Endothelial cell of umbilical vein (primary cell): ENCODE data around the gene ZBTB7C. TPM values are rescaled to one million over a fixed set of nuclear protein-coding genes. Genes with fewer than 3 reads are reported as not detected.

Source experiments
- BruUV-seq: library from RNA; stranded (reverse); fragments of 400-500 nt; replicated peaks from 2 replicates; lab custom pipeline; 2021; lab: Mats Ljungman, UMichigan
- CTCF ChIA-PET: fragments of 300-600, 350-600 bp; sonication (Branson Sonifier 250); formaldehyde crosslinking; loops from one replicate; lab custom pipeline; 2021; ENCODE audit warnings: antibody characterized with exemption, inconsistent platforms; lab: Charles Lee
- POLR2A ChIA-PET: fragments of 300-600, 350-600 bp; sonication (Branson Sonifier 250); formaldehyde crosslinking; loops from one replicate; lab custom pipeline; 2021; ENCODE audit warnings: antibody characterized with exemption, inconsistent platforms; lab: Charles Lee
- DNase-seq: peaks from one replicate; pipeline ENCODE4 v3.0.0-alpha.2; 2011; ENCODE audit warnings: low read depth, low spot score
- FAIRE-seq: peaks from 2 replicates; lab custom pipeline; 2011; peaks lifted over from hg19 to GRCh38; lab: Jason Lieb, UNC
- H2AFZ ChIP-seq: 2 replicates; pipeline ENCODE4 v1.6.0; 2012; ENCODE audit warnings: low read depth, low read length, control low read depth, inconsistent platforms
- H3K27ac ChIP-seq: 2 replicates; pipeline ENCODE4 v1.5.1; 2011; ENCODE audit warnings: low read depth, mild to moderate bottlenecking, control low read depth, low read length, moderate library complexity; ENCODE audit not compliant: insufficient read depth
- H3K27me3 ChIP-seq, 2 experiments: 2 replicates each; pipeline versions ENCODE4 v1.6.0 to v1.6.1; 2011; ENCODE audit warnings: low read length in 2 of 2, mixed read lengths in 1 of 2; ENCODE audit not compliant: control insufficient read depth in 2 of 2, insufficient read depth in 2 of 2
- H3K36me3 ChIP-seq, 2 experiments: 2 replicates in 1 of 2; 3 replicates in 1 of 2; pipeline ENCODE4 v1.5.1; 2011; ENCODE audit warnings: low read length in 2 of 2, mild to moderate bottlenecking in 1 of 2, moderate library complexity in 1 of 2; ENCODE audit not compliant: control insufficient read depth in 2 of 2, insufficient read depth in 2 of 2; ENCODE audit errors: extremely low read depth in 1 of 2
- H3K4me1 ChIP-seq: 3 replicates; pipeline ENCODE4 v1.5.1; 2011; ENCODE audit warnings: mild to moderate bottlenecking, low read length; ENCODE audit not compliant: control insufficient read depth, insufficient read depth; ENCODE audit errors: extremely low read depth
- H3K4me2 ChIP-seq: 2 replicates; pipeline ENCODE4 v1.6.1; 2011; ENCODE audit warnings: low read length, control low read depth, mixed read lengths; ENCODE audit not compliant: insufficient read depth
- H3K4me3 ChIP-seq, 3 experiments: fragments of 200-600 bp in 1 of 3; sonication (generic), shearing (Covaris generic) in 1 of 3; replicated peaks in 1 of 3; 2 replicates each; pipeline ENCODE4 v1.5.1; 2011 to 2016; ENCODE audit warnings: control low read depth in 3 of 3, low read length in 3 of 3, mild to moderate bottlenecking in 2 of 3, inconsistent platforms in 1 of 3, low read depth in 1 of 3, moderate library complexity in 1 of 3; ENCODE audit not compliant: insufficient read depth in 1 of 3
- H3K79me2 ChIP-seq: 2 replicates; pipeline ENCODE4 v1.6.0; 2012; ENCODE audit warnings: low read length, inconsistent platforms; ENCODE audit not compliant: control insufficient read depth, insufficient read depth
- H3K9ac ChIP-seq: replicated peaks from 2 replicates; pipeline ENCODE3; 2011; ENCODE audit warnings: low read length, control low read depth; ENCODE audit not compliant: insufficient read depth; ENCODE audit errors: extremely low read depth
- H3K9me1 ChIP-seq: replicated peaks from 3 replicates; pipeline ENCODE4 v1.6.0; 2011; ENCODE audit warnings: mild to moderate bottlenecking, low read length; ENCODE audit not compliant: control insufficient read depth, insufficient read depth; ENCODE audit errors: extremely low read depth
- H3K9me3 ChIP-seq: replicated peaks from 2 replicates; pipeline ENCODE4 v1.5.1; 2012; ENCODE audit warnings: low read length, inconsistent platforms; ENCODE audit not compliant: control insufficient read depth, insufficient read depth
- H4K20me1 ChIP-seq: replicated peaks from 2 replicates; pipeline ENCODE3; 2011; ENCODE audit warnings: mild to moderate bottlenecking, low read length; ENCODE audit not compliant: control insufficient read depth, insufficient read depth; ENCODE audit errors: extremely low read depth
- CTCF ChIP-seq, 2 donors: IDR thresholded peaks; 1 replicate in 1 of 2; 2 replicates in 1 of 2; pipeline ENCODE4 v1.5.1; 2011; ENCODE audit warnings: low read length in 2 of 2, mild to moderate bottlenecking in 2 of 2, moderate library complexity in 2 of 2, control low read depth in 1 of 2, inconsistent platforms in 1 of 2, low read depth in 1 of 2; ENCODE audit not compliant: insufficient read depth in 1 of 2; ENCODE audit errors: extremely low read depth in 1 of 2
- EZH2 ChIP-seq: IDR thresholded peaks from 2 replicates; pipeline ENCODE4 v1.6.1; 2012; ENCODE audit warnings: borderline replicate concordance, low read depth, mild to moderate bottlenecking, moderate library complexity, low read length, inconsistent platforms; ENCODE audit not compliant: severe bottlenecking
- FOS ChIP-seq: IDR thresholded peaks from 2 replicates; pipeline ENCODE4 v1.6.1; 2011; ENCODE audit warnings: mild to moderate bottlenecking, low read length, moderate library complexity, borderline replicate concordance; ENCODE audit not compliant: insufficient read depth
- GATA2 ChIP-seq: IDR thresholded peaks from 2 replicates; pipeline ENCODE4 v1.7.0; 2011; ENCODE audit warnings: low read depth, mild to moderate bottlenecking, moderate library complexity, mixed read lengths, low read length; ENCODE audit not compliant: insufficient read length, insufficient read depth
- JUN ChIP-seq: IDR thresholded peaks from 2 replicates; pipeline ENCODE4 v1.6.1; 2011; ENCODE audit warnings: borderline replicate concordance, low read depth; ENCODE audit not compliant: insufficient read length, insufficient read depth
- MAX ChIP-seq: IDR thresholded peaks from 2 replicates; pipeline ENCODE4 v1.6.1; 2011; ENCODE audit not compliant: insufficient read depth, insufficient read length
- MYC ChIP-seq: IDR thresholded peaks from one replicate; pipeline ENCODE4 v1.6.1; 2011; ENCODE audit warnings: mild to moderate bottlenecking, low read depth, low read length
- POLR2A ChIP-seq: IDR thresholded peaks from 2 replicates; pipeline ENCODE4 v1.6.1; 2012; ENCODE audit warnings: low read depth, mild to moderate bottlenecking, control low read depth, low read length
- POLR2AphosphoS5 ChIP-seq: IDR thresholded peaks from 2 replicates; pipeline ENCODE4 v1.6.1; 2012; ENCODE audit warnings: low read depth, mild to moderate bottlenecking, control low read depth, low read length, moderate library complexity; ENCODE audit not compliant: insufficient read depth
- dilution Hi-C: fragments of 300-500 bp; cut with MboI; formaldehyde crosslinking; loops from one replicate; pipeline ENCODE4 v1.15.0; 2019; ENCODE audit warnings: low sequenced_read_pairs; ENCODE audit not compliant: extremely low pct_ligation_motif_present
- intact Hi-C: fragments of 100-400 bp; cut with micrococcal nuclease; formaldehyde crosslinking; loops from one replicate; pipeline ENCODE4 v1.10.0; 2022
- polyA plus RNA-seq, 4 experiments: library from polyadenylated mRNA; depleted of rRNA in 3 of 4; stranded (reverse) in 3 of 4; unstranded in 1 of 4; fragments of >200 nt; gene quantifications; 2 replicates each; pipeline versions ENCODE4 v1.2.1 to v1.2.3, GENCODE V29; 2011 to 2012; ENCODE audit warnings: missing spikeins in 1 of 4
- total RNA-seq: library from RNA; stranded (reverse); gene quantifications from 2 replicates; pipeline ENCODE4 v1.2.3, GENCODE V29; 2021

ZBTB7C gene
- total and polyA plus RNA-seq, 2 donors (not counting 3 experiments of a cell fraction or from before 2014, with no cell fraction given): not detected

- H3K4me3 ChIP-seq: no peak overlapping the region
- no peak for DNase-seq
- ChIA-PET CTCF (interaction anchor here (0.6 to 0.8 kb wide), 2 partner anchors 221 to 287 kb away, joined by 3 to 4 read pairs; no protein-coding TSS in a partner anchor), POLR2A (no interaction called here)
- H3K27ac ChIP-seq: no peak overlapping the region
- H3K9me1 ChIP-seq: no peaks in the 10 kb centered on the region
- no peak overlapping the region for H3K9ac ChIP-seq
- H3K4me1 ChIP-seq: no peaks in the 10 kb centered on the region
- no TSS peak for BruUV-seq
- TF ChIP-seq POLR2AphosphoS5 (no peak), MAX (no peak), JUN (no peak), CTCF (IDR thresholded peaks at IDR 0.05; ENCODE audit: extremely low read depth in 1 of 2, insufficient read depth in 1 of 2, low read depth in 1 of 2, low read length in 2 of 2) (no peak), MYC (no peak), GATA2 (no peak), POLR2A (no peak), FOS (no peak), EZH2 (no peak)
- no peaks in the 10 kb centered on the region for H3K9me3 ChIP-seq
- peaks cover 0 to 6% of the 10 kb centered on the region in 2 experiments for H3K27me3 ChIP-seq
- no peak overlapping the region for H3K4me2 ChIP-seq
- H3K79me2 ChIP-seq: no peaks in the 10 kb centered on the region
- H4K20me1 ChIP-seq: no peaks in the 10 kb centered on the region
- intact Hi-C loops (no loop called here), dilution Hi-C loops (no loop called here)
- no peaks in the 10 kb centered on the region for H3K36me3 ChIP-seq
- H2AFZ ChIP-seq: no peak overlapping the region
- FAIRE-seq: no peak
These were observed 349.6 kb downstream of the ZBTB7C start for GRCh38 chr18:48059455-48060010.
